Activated CD8-positive, alpha-beta memory T cell treated with anti-CD3 and anti-CD28 coated beads for 1 hour (primary cell): ENCODE measurements around the gene PDSS2.
"Not testable (repeated sequence)": the region's sequence is repeated elsewhere in the genome, so short reads cannot be mapped to it uniquely, and the experiment has no call there.

ENCODE experiments used
- DNase-seq, 2 donors: peaks; one replicate each; pipeline ENCODE4 v3.0.0-alpha.2; 2020; ENCODE audit warnings: low read depth in 1 of 2; ENCODE audit errors: extremely low read depth in 1 of 2

Gene PDSS2

DNA sequence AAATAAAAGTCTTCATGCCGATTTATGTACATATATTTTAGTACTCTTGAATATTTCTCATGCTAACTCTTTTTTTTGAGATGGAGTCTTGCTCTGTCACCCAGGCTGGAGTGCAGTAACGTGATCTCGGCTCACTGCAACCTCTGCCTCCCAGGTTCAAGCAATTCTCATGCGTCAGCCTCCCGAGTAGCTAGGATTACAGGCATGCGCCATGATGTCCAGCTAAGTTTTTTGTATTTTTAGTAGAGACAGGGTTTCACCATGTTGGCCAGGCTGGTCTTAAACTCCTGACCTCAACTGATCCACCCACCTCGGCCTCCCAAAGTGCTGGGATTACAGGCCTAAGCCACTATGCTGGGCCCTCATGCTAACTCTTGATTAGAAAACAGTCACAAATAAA is 179.4 kb downstream of the PDSS2 start:
- DNase-seq: not testable (repeated sequence)

DNA sequence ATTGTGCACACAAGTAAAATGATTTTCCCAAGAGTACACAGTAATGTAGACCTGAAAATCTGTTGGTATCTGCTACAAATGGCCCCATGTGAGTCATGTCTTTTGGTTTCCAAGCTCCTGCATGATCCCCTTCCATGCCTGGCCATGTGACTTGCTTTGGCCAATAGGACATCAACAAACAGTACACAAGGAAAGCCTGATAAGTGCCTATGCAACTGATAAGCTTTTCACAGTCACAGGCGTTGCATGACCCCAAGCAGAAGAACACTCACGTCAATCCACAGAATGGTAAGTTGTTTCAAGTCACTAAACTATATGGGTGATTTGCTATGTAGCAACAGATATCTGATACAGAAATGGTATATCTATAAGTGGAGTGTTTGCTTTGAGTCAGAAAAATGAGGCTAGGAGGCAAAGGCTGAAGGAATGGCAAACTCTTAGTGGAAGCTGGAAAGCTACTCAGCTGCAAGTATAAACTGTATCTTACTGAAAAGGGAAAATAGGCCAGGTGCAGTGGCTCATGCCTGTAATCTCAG is 184.0 kb downstream of the PDSS2 start:
- DNase-seq: no peak

DNA sequence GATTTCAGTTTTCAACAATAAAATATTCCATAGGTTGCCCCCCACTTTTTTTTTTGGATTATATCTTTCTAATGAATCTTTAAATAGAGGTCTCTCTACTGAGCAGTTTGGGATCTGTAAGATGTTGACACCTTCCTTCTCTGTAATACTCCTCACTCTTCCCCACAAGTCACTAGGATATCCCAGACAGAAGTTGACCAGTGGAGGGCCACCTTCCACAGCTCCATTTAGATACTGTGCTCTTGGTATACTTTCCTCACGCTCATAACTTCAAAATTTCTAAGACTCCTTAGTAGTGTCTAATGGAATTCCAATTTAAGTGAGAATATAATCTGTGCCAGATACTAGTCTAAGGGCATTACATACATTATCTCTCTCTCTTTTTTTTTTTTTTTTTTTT is 185.1 kb downstream of the PDSS2 start:
- no peak for DNase-seq

DNA sequence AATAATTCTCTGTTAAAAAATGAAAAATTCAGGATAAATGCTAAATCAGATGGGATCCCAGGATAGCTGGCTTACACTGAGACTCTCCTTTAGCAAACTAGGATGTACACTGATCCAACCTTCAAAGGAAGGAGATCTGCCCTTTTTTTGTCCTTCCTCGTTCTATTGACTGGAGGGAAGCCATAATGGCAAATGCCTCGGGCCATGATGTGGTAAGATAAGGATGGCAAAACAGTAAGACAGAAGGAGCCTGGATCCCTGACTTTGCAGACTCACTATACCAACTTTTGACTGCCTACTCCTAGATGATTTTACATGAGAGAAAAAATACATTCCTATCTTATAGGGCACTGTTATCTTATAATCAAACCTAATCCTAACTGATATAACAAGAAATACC is 187.1 kb downstream of the PDSS2 start:
- no peak for DNase-seq

DNA sequence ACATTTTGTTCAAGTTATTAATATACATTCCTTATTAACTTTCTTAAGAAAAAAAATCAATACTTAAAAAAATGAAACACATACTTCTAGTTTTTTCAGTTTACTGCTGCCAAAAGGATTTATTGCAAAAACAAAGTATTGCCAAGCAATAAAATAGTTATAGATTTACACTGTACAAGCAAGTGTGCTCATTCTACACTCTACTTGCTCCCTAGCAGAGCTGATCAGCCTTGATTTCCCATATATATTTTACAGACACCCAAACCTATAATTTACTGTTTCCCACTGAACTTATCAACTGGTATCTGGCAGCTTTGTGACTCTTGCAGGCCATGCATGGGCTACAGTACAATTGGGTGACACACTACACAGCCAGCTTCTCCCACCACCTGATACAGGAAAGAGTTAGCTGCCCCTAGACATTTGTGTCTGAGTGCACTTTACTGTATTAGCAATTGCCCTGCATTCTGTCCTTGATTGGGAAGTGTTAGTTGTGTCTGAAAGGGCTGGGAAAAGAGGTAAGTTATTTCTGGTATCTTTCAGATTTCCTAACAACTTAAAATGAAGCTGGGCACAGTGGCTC is 188.1 kb downstream of the PDSS2 start:
- DNase-seq: no peak

DNA sequence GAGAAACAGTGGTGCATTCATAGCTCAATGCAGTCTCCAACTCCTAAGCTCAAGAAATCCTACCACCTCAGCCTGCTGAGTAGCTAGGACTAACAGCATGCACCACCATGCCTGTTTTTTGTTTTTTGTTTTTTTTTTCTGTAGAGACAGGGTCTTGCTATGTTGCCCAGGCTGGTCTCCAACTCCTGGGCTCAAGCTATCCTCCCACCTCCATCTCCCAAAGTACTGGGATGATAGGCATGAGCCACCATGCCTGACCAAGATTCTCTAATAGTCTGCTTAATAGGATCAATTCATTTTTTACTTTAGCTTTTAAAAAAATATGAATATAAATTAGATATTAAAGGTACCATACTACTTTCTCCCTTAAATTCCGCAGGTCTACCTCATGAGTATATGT is 191.7 kb downstream of the PDSS2 start:
- no peak for DNase-seq

DNA sequence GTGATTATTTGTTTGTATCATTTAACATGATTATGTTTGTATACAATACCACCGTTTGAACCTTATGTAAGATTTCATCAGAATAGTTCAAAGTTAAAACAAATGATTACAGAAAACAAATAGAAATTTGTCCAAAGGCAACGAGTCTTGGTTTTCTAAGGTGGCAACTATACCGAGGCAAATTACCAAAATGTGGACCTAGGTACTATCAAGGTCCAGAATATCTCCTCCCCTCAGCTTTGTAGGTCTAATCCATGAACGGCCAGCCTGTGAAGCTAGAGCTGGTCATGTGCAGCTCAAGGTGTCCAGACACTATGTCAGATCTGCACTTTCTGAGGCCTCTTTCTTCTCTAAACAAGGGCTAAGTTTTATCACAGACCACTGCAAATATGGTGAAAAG is 192.4 kb downstream of the PDSS2 start:
- no peak for DNase-seq

DNA sequence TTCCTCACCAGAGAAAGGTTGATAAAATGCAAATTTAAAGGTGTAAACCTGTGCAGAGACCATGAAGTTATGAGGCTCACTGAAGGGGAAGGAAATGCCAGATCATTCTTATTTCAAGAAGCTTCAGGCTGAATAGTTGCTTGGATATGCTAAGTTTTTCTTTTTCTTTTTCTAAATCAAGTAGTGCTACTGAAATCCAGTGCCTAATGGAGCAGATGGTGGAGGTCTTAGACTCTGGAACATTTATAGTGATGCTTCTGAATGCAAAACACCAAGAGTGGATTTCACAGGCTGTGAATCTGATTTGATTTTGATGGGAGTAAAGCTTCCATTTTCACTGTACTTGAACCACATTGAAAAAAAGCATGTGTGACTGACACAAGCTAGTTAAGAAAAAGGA is 192.8 kb downstream of the PDSS2 start:
- no peak for DNase-seq

DNA sequence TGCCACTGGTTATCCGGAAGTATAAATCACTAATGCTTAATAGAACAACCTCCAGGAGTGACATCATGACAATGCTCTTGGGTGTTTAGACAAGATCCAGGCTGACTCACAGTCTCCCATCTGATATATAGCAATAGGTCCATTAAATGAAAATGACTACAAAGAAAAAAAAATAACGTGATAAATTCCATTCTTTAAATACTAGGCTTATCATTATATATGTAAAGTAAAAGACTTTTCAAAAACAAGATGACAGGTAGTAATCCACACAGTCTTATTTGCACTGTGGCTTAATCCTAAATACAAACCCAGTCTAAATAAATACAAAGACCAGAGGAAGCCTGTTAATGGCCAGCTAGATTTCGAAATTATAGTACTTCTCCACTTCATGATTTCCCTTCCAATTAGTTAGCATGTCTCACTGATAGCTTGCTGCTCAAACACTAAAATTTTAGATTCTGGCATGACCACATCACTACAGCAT is 195.0 kb downstream of the PDSS2 start:
- no peak for DNase-seq

DNA sequence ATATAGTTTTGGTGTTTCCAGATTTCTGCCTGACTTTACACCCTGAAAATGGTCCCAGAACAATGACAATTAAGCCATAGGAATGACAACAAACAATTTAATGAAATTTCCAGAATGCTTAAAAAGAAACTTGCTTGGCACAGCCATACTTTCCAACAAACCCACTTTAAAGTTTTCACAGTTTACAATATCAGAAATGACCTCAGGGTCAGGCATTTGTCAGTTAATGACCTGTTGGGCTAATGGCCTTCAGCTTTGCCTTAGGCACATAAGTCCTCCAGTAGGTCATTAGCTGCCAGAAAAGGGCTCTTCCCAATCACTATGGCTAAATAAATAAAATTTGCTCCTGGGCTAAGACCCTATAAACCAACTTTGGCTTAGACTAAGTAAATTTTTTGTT is 199.4 kb downstream of the PDSS2 start:
- no peak for DNase-seq

DNA sequence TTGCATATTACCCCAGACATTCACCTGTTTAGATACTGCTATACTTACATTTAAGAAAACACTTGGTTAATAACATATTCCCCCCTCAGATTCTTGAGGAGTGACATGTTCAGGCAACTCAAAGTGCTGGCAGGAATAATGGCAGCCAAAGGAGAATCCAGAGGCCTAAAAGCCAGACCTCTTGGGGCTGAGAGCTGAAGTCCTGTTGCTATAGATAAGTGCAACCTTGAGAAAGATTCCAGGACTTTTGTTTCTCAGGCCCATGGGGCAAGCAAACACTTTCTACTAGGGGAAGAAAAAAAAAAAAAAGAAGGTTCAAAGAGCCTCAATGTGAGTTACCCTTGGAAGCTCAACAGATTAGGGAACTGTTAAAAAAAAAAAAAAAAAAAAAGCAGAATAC is 211.2 kb downstream of the PDSS2 start:
- DNase-seq: no peak

DNA sequence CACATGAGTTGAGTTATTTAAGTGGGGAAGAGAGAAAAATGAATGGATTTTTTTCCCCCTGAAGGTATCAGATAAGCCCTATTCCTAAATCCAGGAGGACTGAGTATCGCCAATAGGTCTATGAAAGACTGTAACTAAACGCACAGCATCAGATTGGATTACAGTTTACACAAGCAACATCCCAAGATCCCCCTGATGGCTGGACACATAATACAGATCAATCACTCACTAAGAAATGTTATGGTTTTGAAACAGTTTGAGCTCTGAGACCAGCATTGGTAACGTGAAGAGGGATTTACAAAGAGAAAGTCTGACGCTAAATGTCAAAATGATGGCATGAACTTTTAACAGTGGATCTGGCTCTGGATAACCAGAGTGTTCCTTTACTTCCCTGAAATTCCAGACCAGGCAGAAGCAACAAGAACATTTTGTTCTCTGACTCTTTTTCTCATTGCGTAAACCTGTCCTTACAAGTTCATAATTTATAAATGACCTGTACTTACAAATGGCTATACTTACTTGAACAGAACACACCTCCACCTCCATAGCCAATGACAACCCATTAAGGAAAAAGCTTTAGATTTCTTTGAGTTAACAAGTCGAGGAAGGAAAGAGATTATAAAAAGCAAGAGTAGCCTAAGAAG is 212.3 kb downstream of the PDSS2 start:
- no peak for DNase-seq

DNA sequence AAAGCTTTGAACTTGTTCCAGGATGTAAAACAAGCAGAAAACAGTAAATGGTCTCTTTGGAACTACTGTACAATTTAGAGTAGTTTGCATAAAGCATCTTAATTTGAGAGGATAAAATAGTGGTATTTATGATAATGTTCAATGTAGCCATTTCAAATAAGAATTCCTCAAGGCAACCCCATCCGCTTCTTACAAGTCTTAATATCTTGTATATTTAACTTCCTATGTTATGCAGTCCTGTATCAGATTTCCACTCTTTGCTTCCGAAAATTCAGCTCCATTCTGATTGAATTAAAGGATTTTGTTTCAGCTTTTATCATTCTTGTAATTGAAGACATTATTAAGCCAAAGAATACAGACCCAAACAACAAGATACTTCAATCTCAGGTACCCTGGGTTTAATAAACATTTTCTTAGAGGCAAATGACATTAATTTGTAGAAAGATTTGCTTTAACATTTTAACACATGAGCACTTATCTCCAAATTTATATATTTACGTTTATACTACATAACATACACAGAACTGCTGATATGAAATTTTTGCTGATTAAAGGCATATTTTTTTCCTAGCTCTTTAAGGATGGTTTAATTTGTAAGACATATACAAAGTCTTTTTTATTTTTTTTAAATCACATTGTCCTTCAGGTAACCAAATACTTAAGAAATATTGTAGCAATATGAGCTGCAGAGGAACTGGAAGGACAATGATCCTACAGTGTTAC is 213.0 kb downstream of the PDSS2 start:
- DNase-seq: no peak

DNA sequence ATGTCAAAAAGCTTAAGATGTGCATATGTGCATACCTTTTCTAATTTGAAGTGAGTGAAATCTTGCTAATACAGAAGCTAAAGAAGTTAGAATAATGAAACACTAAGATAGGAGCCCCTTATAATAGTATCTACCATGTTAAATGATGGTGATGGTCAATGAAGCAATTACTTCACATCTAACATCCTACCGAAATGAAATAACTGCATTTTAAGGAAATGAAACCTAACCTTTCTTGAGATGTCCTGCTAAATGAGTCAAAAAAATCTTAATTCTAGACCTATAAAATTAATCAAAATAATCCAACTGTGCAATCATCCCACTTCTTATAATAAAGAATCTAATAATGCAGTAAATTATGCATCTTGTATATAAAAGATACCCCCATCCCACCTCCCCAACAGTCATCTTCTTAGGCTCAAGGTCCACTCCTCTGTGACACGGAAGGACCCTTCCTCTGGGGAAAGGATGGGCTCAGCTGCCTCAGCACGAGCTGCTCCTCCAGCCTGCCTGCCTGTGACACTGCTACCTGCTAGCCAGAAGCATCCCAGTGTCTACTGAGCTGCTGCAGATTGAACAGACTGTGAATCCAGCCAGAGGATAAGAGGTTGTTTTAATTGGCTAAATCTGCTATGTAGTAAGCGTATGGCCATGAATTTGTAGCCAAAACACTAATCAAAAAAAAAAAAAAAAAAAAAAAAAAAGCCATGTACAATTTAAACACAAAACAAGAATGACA is 214.5 kb downstream of the PDSS2 start:
- DNase-seq: no peak

DNA sequence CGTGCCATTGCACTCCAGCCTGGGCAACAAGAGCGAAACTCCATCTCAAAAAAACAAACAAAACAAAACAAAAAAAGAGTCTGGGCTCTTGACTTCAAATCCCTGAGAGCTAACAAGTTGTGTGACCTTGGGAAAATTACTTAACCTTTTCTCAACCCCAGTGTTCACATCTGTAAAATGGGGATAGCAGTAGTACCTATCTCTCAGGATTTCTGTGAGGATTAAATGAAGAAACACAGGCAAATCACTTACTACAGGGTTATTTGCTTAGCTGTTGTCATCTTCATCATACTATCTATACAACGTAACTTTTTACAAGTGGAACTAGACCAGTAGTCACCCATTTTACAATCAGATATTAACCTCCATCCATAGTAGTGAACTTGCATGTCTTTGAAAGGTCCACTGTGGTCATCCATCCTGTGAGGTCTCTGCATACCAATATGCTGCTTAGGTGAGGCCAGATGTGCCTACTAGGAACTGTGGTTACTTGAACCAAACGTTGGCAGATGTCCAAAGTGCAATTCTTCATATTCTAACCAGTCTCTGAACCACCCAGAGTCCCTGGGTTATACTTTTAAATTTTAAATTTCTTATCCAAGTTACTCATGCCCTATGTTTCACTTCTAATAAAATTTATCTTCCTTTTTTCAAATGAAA is 215.2 kb downstream of the PDSS2 start:
- no peak for DNase-seq

DNA sequence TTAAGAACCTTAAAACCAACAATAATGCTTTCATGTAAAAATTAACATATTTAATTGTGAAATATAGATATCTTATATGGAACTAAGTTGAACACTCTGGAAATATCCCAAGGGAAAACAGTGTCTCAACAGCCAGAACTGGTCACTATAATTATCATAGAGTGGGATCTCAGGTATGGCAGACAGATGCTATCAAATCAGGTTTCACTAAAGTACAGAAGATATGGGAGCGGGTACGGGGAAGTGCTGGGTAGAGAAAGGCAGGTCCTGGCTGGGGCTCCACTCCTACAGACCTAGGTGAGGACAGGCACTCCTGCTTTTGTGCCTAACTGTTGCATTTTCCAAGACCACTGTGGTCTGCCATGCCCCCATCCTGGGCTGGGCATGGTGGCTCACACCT is 215.9 kb downstream of the PDSS2 start:
- no peak for DNase-seq

DNA sequence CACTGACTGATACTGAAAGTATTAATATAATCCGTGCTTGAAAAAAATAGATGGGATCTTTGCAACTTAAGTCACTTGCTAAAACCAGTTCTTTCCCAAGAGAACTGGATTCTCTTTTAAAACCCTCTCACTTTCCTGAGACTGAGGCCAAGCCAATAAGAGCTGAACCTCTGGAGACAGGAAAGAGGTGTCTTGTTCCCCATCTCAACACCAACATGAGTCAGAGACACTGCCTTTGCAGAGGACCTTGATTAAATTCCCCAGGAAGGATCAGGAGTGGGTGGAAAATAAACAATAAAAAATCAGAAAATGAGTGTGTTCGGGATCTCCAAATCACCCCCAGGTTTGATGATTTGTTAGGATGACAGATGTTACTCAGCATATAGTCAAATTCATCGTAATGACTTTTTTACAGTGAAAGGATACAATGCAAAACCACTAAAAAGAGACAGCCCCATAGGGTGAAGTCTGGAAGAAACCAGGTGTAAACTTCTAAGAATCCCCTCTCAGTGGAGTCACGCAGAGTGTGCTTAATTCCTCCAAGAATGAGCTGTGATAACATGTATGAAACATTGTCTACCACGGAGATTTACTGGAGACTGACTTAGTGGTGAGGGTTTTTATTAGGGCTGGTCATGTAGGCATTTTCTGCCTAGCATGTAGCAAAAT is 221.2 kb downstream of the PDSS2 start:
- no peak for DNase-seq

DNA sequence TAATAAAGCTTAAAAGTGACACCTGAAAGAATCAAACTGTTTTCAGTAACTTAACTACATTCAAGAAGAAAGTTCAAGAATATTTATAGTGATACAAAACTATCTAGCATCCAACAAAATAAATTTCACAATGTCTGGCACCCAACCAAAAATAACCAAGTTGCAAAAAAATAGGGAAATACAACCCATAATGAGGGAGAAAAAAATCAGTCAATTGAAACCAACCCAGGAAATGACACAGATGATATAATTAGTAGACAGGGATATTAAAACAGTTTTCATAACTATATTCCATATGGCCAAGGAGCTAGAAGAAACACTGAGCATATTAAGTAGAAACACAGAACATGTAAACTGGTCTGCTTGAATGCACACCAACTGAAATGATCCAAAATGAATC is 223.9 kb downstream of the PDSS2 start:
- DNase-seq: no peak

DNA sequence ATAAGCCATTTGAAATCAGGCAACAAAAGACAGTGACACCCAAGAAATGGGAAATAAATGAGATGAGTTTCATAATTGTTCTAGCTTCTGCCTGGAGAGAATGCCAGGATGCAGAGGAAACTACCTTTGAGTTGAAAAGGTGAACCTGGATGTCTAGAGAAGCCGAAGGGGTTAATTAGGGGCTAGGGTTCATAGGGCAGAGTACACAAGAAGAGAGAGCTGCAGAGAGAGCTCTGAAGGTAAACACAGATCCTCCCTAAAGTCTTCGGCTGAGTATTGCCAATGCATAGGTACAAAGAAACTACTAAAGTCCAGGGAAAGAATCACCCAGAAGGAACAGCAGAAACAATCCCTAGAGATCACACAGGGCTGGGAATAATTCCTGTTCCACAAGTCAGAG is 224.4 kb downstream of the PDSS2 start:
- DNase-seq: no peak

DNA sequence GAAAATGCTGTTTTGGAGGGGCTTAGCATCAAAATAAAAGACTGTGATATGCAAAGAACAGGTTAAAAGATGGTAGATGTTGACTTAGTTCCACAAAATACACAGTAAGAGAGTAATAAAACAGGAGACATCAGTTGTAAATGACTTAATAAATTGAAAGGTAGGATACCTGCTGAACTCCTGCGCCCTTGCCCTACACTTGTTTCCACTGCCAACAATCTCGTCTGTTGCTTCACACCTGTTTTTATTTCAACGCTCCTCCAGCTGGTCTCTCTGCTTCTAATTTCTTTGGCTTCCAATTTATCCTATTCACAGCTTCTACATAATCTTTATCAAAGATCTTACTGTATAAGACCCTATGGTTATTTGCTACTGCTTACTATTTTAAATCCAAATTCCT is 228.1 kb downstream of the PDSS2 start:
- no peak for DNase-seq
